Smooth muscle cell (in vitro differentiated cells): ENCODE measurements around the gene PLEKHO2. TPM values are rescaled to one million over a fixed set of nuclear protein-coding genes. Genes with fewer than 3 reads are reported as not detected.
"Not testable (repeated sequence)": the region's sequence is repeated elsewhere in the genome, so short reads cannot be mapped to it uniquely, and the experiment has no call there.

ENCODE experiments used
- DNase-seq: peaks from one replicate; lab custom pipeline; 2025; ENCODE audit not compliant: unreplicated experiment; lab: John Stamatoyannopoulos, UW
- H2AFZ ChIP-seq: fragments of 200-600 bp; sonication (generic); 2 replicates; pipeline ENCODE4 v1.6.0; 2016; ENCODE audit warnings: antibody characterized with exemption, low read depth, mild to moderate bottlenecking
- H3F3A ChIP-seq: fragments of 200-600 bp; sonication (generic); 2 replicates; pipeline ENCODE4 v1.6.0; 2017; ENCODE audit warnings: antibody characterized with exemption, low read depth
- H3K27ac ChIP-seq: fragments of 200-600 bp; sonication (generic); 2 replicates; pipeline ENCODE4 v1.5.1; 2016; ENCODE audit warnings: low read depth, mild to moderate bottlenecking
- H3K27me3 ChIP-seq: fragments of 200-600 bp; sonication (generic); 2 replicates; pipeline ENCODE4 v1.6.1; 2016; ENCODE audit warnings: low read depth, mild to moderate bottlenecking
- H3K36me3 ChIP-seq: fragments of 200-600 bp; sonication (generic); 2 replicates; pipeline ENCODE4 v1.5.1; 2016; ENCODE audit warnings: low read depth
- H3K4me1 ChIP-seq: fragments of 200-600 bp; sonication (generic); 2 replicates; pipeline ENCODE4 v1.5.1; 2016; ENCODE audit warnings: low read depth
- H3K4me2 ChIP-seq: fragments of 200-600 bp; sonication (generic); 2 replicates; pipeline ENCODE4 v1.6.0; 2016; ENCODE audit warnings: mild to moderate bottlenecking
- H3K4me3 ChIP-seq: fragments of 200-600 bp; sonication (generic); 2 replicates; pipeline ENCODE4 v1.5.1; 2016; ENCODE audit warnings: mild to moderate bottlenecking
- H3K79me2 ChIP-seq: fragments of 200-600 bp; sonication (generic); 2 replicates; pipeline ENCODE4 v1.6.0; 2016; ENCODE audit warnings: low read depth, mild to moderate bottlenecking
- H3K9ac ChIP-seq: fragments of 200-600 bp; sonication (generic); 2 replicates; pipeline ENCODE4 v1.6.0; 2016; ENCODE audit warnings: low read depth
- H3K9me3 ChIP-seq: fragments of 200-600 bp; sonication (generic); replicated peaks from 2 replicates; pipeline ENCODE4 v1.5.1; 2016; ENCODE audit warnings: low read depth
- H4K20me1 ChIP-seq: fragments of 200-600 bp; sonication (generic); 2 replicates; pipeline ENCODE4 v1.6.0; 2016; ENCODE audit warnings: low read depth
- WGBS: methylation state at CpG from one replicate; pipeline ENCODE4 v1.1.7; 2016; ENCODE audit warnings: low lambda C conversion rate; 5-methylcytosine and 5-hydroxymethylcytosine counted together
- polyA plus RNA-seq: library from polyadenylated mRNA; unstranded; fragments of >200 nt; fragmentation: Nextera tagmentation; extraction: Ambion mirVana; gene quantifications from 2 replicates; pipeline ENCODE4 v1.2.1, GENCODE V29; 2016
- total RNA-seq: library from RNA; depleted of rRNA; stranded (reverse); fragments of >200 nt; gene quantifications from 2 replicates; pipeline ENCODE4 v1.2.3, GENCODE V29; 2014
- TF ChIP-seq, protein P1 (sequence below): fragments of 200-600 bp; sonication (generic); IDR thresholded peaks from 2 replicates; pipeline ENCODE4 v1.5.1; 2017; ENCODE audit warnings: borderline replicate concordance, mild to moderate bottlenecking, antibody characterized with exemption; ENCODE audit not compliant: insufficient read depth, poor library complexity, severe bottlenecking

Gene PLEKHO2
- total and polyA plus RNA-seq, 2 experiments from 2014 or later: 7.9 to 16.3 TPM

- H2AFZ ChIP-seq: no peak overlapping the region
- H3K4me3 ChIP-seq: no peak overlapping the region
- H3K27me3 ChIP-seq: no peaks in the 10 kb centered on the region
- no peaks in the 10 kb centered on the region for H3K9me3 ChIP-seq
- no peaks in the 10 kb centered on the region for H3K36me3 ChIP-seq
- DNase-seq: peak; percentile 50
- H3K4me1 ChIP-seq: peaks cover 38% of the 10 kb centered on the region
- 25% methylated on average over 14 of the region's 14 CpGs for WGBS
- no peaks in the 10 kb centered on the region for H4K20me1 ChIP-seq
- H3K4me2 ChIP-seq: no peak overlapping the region
- no peaks in the 10 kb centered on the region for H3K79me2 ChIP-seq
- H3F3A ChIP-seq: no peaks in the 10 kb centered on the region
- TF ChIP-seq, protein P1, sequence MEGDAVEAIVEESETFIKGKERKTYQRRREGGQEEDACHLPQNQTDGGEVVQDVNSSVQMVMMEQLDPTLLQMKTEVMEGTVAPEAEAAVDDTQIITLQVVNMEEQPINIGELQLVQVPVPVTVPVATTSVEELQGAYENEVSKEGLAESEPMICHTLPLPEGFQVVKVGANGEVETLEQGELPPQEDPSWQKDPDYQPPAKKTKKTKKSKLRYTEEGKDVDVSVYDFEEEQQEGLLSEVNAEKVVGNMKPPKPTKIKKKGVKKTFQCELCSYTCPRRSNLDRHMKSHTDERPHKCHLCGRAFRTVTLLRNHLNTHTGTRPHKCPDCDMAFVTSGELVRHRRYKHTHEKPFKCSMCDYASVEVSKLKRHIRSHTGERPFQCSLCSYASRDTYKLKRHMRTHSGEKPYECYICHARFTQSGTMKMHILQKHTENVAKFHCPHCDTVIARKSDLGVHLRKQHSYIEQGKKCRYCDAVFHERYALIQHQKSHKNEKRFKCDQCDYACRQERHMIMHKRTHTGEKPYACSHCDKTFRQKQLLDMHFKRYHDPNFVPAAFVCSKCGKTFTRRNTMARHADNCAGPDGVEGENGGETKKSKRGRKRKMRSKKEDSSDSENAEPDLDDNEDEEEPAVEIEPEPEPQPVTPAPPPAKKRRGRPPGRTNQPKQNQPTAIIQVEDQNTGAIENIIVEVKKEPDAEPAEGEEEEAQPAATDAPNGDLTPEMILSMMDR: peak; percentile 95
- no peak overlapping the region for H3K9ac ChIP-seq
- H3K27ac ChIP-seq: no peak overlapping the region
These were observed 31.8 kb upstream of the PLEKHO2 start for GRCh38 chr15:64809649-64810496.

- TF ChIP-seq, protein P1: no peak
- H3K4me3 ChIP-seq: no peak overlapping the region
- H3K9ac ChIP-seq: no peak overlapping the region
- H3K36me3 ChIP-seq: no peaks in the 10 kb centered on the region
- no peak overlapping the region for H2AFZ ChIP-seq
- WGBS: 52% methylated on average over 6 of the region's 6 CpGs
- H3K4me2 ChIP-seq: no peak overlapping the region
- H3F3A ChIP-seq: no peaks in the 10 kb centered on the region
- no peaks in the 10 kb centered on the region for H3K79me2 ChIP-seq
- no peak overlapping the region for H3K27ac ChIP-seq
- H3K9me3 ChIP-seq: no peaks in the 10 kb centered on the region
- H4K20me1 ChIP-seq: no peaks in the 10 kb centered on the region
- no peak for DNase-seq
- H3K4me1 ChIP-seq: peaks cover 38% of the 10 kb centered on the region
- H3K27me3 ChIP-seq: no peaks in the 10 kb centered on the region
These were observed 31.0 kb upstream of the PLEKHO2 start for GRCh38 chr15:64810497-64811326.

- no peak overlapping the region for H3K27ac ChIP-seq
These were observed 28.6 kb upstream of the PLEKHO2 start for GRCh38 chr15:64813075-64813474.

GRCh38 chr15:64814283-64814682 is 27.4 kb upstream of the PLEKHO2 start:
- H3K79me2 ChIP-seq, H3F3A ChIP-seq, H2AFZ ChIP-seq, H3K9me3 ChIP-seq, H4K20me1 ChIP-seq, H3K4me3 ChIP-seq, H3K9ac ChIP-seq, H3K4me2 ChIP-seq, H3K27me3 ChIP-seq, H3K27ac ChIP-seq, DNase-seq, H3K36me3 ChIP-seq: not testable (repeated sequence)
- WGBS: 93% methylated on average over 8 of the region's 8 CpGs
- H3K4me1 ChIP-seq: peaks cover 16% of the 10 kb centered on the region

More at GRCh38 chr15:64813075-64813474, 28.6 kb upstream of the PLEKHO2 start:
- no peak for DNase-seq
- H3K9me3 ChIP-seq: no peaks in the 10 kb centered on the region
- H3K4me2 ChIP-seq: no peak overlapping the region
- H3F3A ChIP-seq: no peaks in the 10 kb centered on the region
- no peaks in the 10 kb centered on the region for H4K20me1 ChIP-seq
- no peak overlapping the region for H3K9ac ChIP-seq
- WGBS: 77% methylated on average over 6 of the region's 6 CpGs
- no peaks in the 10 kb centered on the region for H3K36me3 ChIP-seq
- H3K79me2 ChIP-seq: no peaks in the 10 kb centered on the region
- TF ChIP-seq, protein P1: no peak
- peaks cover 25% of the 10 kb centered on the region for H3K4me1 ChIP-seq
- no peaks in the 10 kb centered on the region for H3K27me3 ChIP-seq
- no peak overlapping the region for H3K4me3 ChIP-seq
- H2AFZ ChIP-seq: no peak overlapping the region

GRCh38 chr15:64814965-64815364 is 26.8 kb upstream of the PLEKHO2 start:
- H3K9me3 ChIP-seq, H3K27ac ChIP-seq, H3K4me3 ChIP-seq, H3K36me3 ChIP-seq, DNase-seq, H3K79me2 ChIP-seq, H3K27me3 ChIP-seq, H3F3A ChIP-seq, H3K4me2 ChIP-seq, H2AFZ ChIP-seq, H3K9ac ChIP-seq, H4K20me1 ChIP-seq: not testable (repeated sequence)
- WGBS: 87% methylated on average over 4 of the region's 4 CpGs
- peaks cover 12% of the 10 kb centered on the region for H3K4me1 ChIP-seq
